GM21381 (cell line): ENCODE data around the gene ZNF385C.
"Not testable (repeated sequence)": the region's sequence is repeated elsewhere in the genome, so short reads cannot be mapped to it uniquely, and the experiment has no call there.

Experiments
- ATAC-seq: cut with Tn5 transposase; IDR thresholded peaks from one replicate; pipeline ENCODE4 v1.9.1; 2021; ENCODE audit warnings: mild to moderate bottlenecking, moderate library complexity; ENCODE audit not compliant: unreplicated experiment

Gene ZNF385C, protein sequence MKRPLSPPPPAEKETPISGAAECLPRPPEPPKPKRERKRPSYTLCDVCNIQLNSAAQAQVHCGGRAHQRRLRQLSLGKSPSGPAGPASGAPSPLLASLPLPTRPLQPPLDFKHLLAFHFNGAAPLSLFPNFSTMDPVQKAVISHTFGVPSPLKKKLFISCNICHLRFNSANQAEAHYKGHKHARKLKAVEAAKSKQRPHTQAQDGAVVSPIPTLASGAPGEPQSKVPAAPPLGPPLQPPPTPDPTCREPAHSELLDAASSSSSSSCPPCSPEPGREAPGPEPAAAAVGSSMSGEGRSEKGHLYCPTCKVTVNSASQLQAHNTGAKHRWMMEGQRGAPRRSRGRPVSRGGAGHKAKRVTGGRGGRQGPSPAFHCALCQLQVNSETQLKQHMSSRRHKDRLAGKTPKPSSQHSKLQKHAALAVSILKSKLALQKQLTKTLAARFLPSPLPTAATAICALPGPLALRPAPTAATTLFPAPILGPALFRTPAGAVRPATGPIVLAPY

GRCh38 chr17:42097691-42098631 is at the start of gene ZNF385C:
ZNF385C (minus strand) TSS chr17:42098473; CDS start chr17:42063056, 35,417 bp downstream.
- no peak for ATAC-seq

DNA sequence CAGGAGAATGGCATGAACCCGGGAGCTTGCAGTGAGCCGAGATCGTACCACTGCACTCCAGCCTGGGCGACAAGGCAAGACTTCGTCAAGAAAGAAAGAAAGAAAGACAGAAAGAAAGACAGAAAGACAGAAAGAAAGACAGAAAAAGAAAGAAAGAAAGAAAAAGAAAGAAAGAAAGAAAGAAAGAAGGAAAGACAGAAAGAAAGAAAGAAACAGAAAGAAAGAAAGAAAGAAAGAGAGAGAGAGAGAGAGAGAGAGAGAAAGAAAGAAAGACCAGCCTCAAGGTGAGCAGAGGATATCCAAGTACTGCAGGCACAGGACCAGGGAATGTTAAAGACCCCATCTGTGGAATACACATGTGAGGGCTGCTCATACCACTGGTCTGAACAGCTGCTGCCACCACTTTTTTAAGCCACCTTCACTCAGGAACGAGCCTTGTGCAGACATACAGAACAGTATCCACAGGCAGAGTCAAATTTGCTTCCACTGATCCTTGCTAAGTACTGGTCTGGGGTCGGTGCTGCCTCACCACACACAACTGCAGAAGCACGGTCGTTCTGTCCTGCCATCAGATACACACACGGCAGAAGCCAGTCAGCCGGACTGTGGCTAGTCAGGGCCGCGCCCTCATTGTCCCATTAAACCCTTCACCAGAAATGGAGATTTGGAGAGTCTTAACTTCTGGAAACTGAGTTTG is 48.8 kb upstream of the ZNF385C start:
- ATAC-seq: no peak

DNA sequence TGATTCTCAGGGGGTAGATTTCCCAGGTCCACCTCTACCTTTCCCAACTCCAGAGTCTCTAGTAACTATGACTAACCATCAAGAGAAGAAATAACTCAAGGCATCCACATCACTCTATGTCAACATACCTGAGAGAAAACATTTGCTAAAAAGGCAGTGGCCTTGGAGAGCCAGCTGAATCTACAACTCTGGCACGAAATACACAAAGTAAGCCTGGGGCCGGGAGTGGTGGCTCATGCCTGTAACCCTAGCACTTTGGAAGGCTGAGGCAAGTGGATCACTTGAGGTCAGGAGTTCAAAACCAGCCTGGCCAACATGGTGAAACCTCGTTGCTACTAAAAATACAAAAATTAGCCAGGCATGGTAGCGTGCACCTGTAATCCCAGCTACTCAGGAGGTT is 44.9 kb upstream of the ZNF385C start:
- ATAC-seq: not testable (repeated sequence)

DNA sequence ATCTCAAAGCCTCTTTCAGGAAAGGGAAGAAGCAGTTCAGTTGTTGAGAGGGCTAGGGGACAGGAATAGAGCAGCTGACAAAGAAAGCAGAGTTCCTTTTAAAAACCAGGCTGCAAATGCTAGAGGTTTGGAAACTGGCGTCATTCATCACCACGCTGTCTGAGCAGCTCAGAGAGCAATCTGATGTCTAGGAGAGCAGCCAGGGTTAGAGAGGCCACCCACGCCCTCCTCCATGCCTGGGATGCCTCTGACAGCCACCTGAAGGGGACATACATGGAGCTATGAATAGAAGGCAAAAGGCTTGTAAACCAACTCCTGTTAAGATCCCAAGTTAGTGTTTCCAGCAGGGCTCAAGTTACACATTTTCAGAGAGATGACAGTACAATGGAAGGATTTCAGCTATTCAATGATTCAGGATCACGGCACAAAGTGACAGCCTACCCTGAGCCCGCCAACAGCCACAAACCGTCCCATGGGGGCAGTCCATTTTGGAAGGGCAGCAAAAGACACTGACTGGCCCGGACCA is 44.2 kb upstream of the ZNF385C start:
- no peak for ATAC-seq

DNA sequence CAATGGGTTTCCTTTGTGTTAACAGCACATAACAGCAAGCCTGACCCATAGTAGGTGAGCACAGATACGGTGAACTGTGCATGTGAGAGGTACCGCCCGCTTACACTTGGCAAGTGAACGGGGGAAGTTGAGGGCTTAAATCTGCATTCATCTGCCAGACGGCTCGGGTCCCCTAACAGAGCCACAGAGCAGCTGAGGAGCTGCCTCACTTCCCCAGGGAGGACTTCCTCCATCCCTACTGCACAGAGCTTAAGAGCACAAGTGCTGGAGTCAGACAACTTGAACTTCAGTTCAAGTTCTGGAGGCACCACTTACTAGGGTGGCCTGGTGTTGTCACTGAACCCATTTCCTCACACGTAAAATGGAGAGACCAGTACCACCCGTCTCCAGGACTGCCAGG is 43.1 kb upstream of the ZNF385C start:
- no peak for ATAC-seq

- ATAC-seq: not testable (repeated sequence)
Measured at GRCh38 chr17:42140690-42141089, 42.4 kb upstream of the ZNF385C start.

- no peak for ATAC-seq
Measured at GRCh38 chr17:42138749-42139492, 40.6 kb upstream of the ZNF385C start.

- ATAC-seq: no peak
Measured at GRCh38 chr17:42136654-42137051, 38.4 kb upstream of the ZNF385C start.

GRCh38 chr17:42135664-42136653 is 37.7 kb upstream of the ZNF385C start:
- no peak for ATAC-seq

- ATAC-seq: no peak
Measured at GRCh38 chr17:42135151-42135550, 36.9 kb upstream of the ZNF385C start.

- ATAC-seq: peak; percentile 63
Measured at GRCh38 chr17:42133461-42134041, 35.3 kb upstream of the ZNF385C start.

DNA sequence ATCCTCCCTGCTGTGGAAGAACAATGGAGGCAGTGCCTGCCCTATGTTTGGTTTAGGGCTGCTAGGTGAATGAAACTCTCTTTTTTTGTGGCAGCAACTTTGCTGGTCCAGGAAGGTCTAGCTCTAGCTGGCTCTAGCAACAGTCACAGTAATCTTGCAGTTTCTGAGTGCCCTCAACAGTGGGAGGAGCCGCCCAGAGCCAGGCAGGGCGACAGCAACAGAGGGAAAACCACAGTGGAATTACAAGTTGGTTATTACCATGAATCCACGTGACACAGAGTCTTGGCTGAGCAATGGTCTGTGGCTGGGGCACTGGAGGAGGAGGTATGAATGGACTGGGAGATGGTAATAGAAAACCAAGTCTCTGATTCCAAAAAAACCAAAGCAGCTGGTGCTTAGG is 34.7 kb upstream of the ZNF385C start:
- peak; percentile 36 for ATAC-seq

DNA sequence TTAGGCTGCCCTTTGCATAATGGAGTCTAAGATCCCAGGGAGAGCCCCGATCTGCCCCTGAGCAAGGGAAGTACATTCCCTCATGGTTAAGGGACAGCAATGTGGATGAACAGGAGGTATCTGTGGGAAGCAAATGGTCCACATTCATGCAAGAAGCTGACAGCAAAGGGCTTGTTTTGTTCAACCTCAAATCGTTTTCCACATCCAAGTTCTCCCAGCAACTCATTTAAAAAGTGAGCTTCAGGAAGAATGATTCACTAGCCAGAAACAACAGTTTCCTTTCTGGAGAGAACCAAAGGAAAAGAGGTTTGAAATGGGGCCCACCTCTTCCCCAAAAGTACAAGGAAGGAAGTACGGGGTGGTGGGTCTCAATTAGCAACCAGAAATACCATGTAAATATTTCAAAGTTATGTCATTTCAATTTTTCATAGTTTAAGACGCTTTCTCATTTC is 33.7 kb upstream of the ZNF385C start:
- ATAC-seq: no peak

DNA sequence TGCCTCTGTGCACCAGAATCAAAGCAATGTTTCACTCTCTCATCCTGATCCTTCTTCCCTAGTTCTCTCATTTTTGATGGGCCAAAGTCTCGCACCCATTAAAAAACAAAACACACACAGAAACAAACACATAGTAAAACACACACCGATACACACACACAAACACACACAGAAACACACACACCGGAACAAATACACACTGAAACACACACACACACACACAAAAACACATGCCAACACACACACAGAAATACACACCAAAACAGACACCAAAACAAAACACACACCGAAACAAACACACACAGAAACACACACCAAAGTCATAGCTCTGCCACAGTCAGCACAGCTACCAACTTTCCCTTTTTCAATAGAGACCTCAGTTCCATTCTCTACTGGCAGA is 33.0 kb upstream of the ZNF385C start:
- no peak for ATAC-seq

- no peak for ATAC-seq
Measured at GRCh38 chr17:42130310-42130936, 32.1 kb upstream of the ZNF385C start.

DNA sequence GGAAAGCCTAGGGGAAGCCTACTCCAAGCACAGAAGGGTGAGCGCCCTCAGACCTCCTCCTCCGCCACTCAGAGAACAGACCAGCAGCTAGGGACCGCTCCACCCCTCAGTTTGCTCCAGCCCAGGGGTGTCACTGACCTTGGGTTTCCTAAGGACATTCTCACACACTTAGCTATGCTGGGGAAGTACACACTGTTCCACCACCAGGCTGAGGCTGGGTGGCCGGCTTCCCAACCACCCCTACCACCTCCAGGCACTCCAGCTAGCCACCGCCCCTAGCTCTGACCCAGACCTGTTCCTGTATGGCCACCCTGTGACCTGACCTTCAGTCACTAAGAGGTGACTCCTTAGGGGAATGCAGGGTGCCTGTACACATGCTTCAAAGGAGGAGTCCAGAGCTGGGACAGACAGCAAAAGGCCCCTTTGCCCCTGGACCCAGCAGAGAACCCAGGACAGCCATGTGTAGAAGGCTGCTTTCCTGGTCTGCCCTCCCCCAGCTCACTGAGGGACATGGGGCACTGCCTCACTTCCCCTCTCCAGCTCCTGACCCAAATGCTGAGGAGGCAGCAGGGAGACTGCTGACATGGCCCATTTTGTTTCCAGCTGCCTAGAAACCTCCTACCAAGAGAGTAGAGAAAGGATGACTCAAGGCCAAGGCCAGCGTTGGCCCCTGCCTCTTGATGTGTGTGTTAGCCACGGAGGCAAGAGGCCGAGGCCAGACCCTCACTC is 31.0 kb upstream of the ZNF385C start:
- ATAC-seq: no peak

DNA sequence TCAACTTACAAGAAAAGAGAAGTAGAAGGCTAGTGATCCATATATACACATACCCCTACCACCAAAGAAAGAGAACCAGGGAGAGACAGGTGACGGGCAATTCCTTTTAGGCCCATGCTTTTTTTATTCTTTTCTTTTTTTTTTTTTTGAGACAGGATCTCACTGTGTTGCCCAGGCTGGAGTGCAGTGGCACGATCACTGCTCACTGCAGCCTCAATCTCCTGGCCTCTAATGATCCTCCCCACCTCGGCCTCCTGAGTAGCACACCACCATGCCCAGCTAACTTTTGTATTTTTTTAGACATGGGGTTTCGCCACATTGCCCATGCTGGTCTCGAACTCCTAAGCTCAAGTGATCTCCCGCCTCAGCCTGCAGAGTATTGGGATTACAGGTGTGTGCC is 29.1 kb upstream of the ZNF385C start:
- ATAC-seq: no peak
